H7 (cell line): ENCODE results near the gene TP63. TPM values are rescaled to one million over a fixed set of nuclear protein-coding genes. Genes with fewer than 3 reads are reported as not detected.

Experiments used
- DNase-seq: peaks from one replicate; pipeline ENCODE4 v3.0.0; 2012
- H3K27me3 ChIP-seq: 2 replicates; pipeline ENCODE4 v1.6.0; 2011; ENCODE audit warnings: mild to moderate bottlenecking, low read length; ENCODE audit not compliant: control insufficient read depth, insufficient read depth
- H3K36me3 ChIP-seq: replicated peaks from 2 replicates; pipeline ENCODE4 v1.5.1; 2011; ENCODE audit warnings: low read length; ENCODE audit not compliant: control insufficient read depth, insufficient read depth
- H3K4me3 ChIP-seq: 2 replicates; pipeline ENCODE4 v1.5.1; 2011; ENCODE audit warnings: low read depth, mild to moderate bottlenecking, control low read depth, low read length, moderate library complexity; ENCODE audit not compliant: insufficient read depth
- total RNA-seq: library from RNA; depleted of rRNA; stranded (reverse); fragments of >200 nt; shearing (Covaris generic); gene quantifications from 2 replicates; pipeline ENCODE4 v1.2.3, GENCODE V29; 2014

TP63 gene
- total RNA-seq, 1 experiment from 2014 or later = not detected

GRCh38 chr3:189941679-189942078 lies 310.5 kb downstream of the TP63 start:
- Histone ChIP-seq H3K4me3 (no peak overlapping the region), H3K36me3 (no peaks in the 10 kb centered on the region), H3K27me3 (no peaks in the 10 kb centered on the region; the same call in 1 of the 2 replicates)
- DNase-seq = no peak

DNA sequence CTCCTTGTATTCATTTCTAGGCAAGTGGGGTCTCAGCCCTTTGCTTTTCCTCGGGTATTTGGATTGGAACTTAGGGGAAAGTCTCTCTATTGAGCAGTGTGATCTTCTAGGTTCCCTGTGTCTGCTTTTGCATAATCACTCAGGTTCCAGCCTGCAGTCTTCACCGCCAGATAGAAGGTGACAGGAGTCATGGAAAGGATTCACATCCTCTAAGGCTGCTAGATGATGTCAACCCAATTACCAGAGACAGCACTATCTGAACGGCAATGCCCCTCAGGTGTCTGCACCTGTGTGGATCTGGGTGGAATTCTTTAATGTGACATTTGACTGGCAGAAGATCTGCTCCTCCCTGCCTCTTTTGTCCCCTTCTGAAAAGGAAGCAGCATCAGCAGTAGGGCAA lies 311.8 kb downstream of the TP63 start:
- Histone ChIP-seq H3K4me3 (no peak overlapping the region), H3K27me3 (no peaks in the 10 kb centered on the region; the same call in 1 of the 2 replicates), H3K36me3 (no peaks in the 10 kb centered on the region)
- no peak for DNase-seq

GRCh38 chr3:189944285-189945145 lies 313.3 kb downstream of the TP63 start:
- no peak for DNase-seq
- Histone ChIP-seq H3K4me3 (no peak overlapping the region), H3K36me3 (no peaks in the 10 kb centered on the region), H3K27me3 (no peaks in the 10 kb centered on the region; the same call in 1 of the 2 replicates)

GRCh38 chr3:189945935-189946709 lies 314.9 kb downstream of the TP63 start:
- Histone ChIP-seq H3K36me3 (no peaks in the 10 kb centered on the region), H3K4me3 (no peak overlapping the region), H3K27me3 (no peaks in the 10 kb centered on the region; the same call in 1 of the 2 replicates)
- no peak for DNase-seq
